HAP-1 (cell line): Measurements from ENCODE around the gene CYP26C1.
A peak's percentile ranks its signal among the peaks of the same experiment; 100 is the strongest.
"Not testable (repeated sequence)": the region's sequence is repeated elsewhere in the genome, so short reads cannot be mapped to it uniquely, and the experiment has no call there.

Experiments used
- DNase-seq, 2 experiments: peaks; one replicate each; pipeline ENCODE4 v3.0.0-alpha.2; 2016 to 2020; ENCODE audit warnings: low spot score in 2 of 2
- H3K27me3 ChIP-seq: fragments of 250-450 bp; sonication (Bioruptor Pico); 2 replicates; pipeline ENCODE4 v1.5.1; 2020; ENCODE audit warnings: low read depth, mild to moderate bottlenecking, moderate library complexity
- H3K36me3 ChIP-seq: fragments of 250-450 bp; sonication (Bioruptor Pico); replicated peaks from 2 replicates; pipeline ENCODE4 v1.5.1; 2020; ENCODE audit warnings: mild to moderate bottlenecking
- H3K4me1 ChIP-seq: fragments of 250-450 bp; sonication (Bioruptor Pico); 2 replicates; pipeline ENCODE4 v1.5.1; 2020; ENCODE audit warnings: mild to moderate bottlenecking
- H3K4me3 ChIP-seq: fragments of 250-450 bp; sonication (Bioruptor Pico); 2 replicates; pipeline ENCODE4 v1.5.1; 2020; ENCODE audit warnings: mild to moderate bottlenecking, moderate library complexity
- H3K9me3 ChIP-seq: fragments of 250-450 bp; sonication (Bioruptor Pico); 2 replicates; pipeline ENCODE4 v1.5.1; 2020; ENCODE audit warnings: mild to moderate bottlenecking, moderate library complexity
- in situ Hi-C: fragments of 300-500 bp; cut with MboI; formaldehyde crosslinking; loops from 3 replicates; pipeline ENCODE4 v1.14.3; 2020; ENCODE audit warnings: low sequenced_read_pairs, inconsistent platforms, mixed read lengths

The CYP26C1 gene

DNA sequence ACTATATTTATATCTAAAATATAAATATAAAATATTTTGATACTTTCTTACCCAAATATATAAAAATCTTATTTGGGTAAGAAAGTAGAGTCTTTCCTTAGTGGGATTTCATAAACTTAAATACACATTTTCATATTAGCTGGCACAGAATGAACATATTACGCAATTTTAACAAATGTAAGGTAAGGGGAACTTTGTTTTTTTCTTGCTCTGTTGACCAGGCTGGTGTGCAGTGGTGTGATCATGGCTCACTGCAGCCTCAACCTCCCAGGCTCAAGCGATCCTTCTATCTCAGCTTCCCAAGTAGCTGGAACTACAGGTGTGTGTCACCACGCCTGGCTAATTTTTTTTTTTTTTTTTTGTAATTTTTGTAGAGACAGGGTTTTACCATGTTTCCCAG lies 31.4 kb downstream of the CYP26C1 start:
- no peak for DNase-seq
- no peak overlapping the region for H3K4me3 ChIP-seq
- in situ Hi-C loops = loop anchor here (25.0 kb wide), 1 partner anchor 395 kb away; the partner anchor contains the start of genes CEP55 and MYOF
- no peaks in the 10 kb centered on the region for H3K9me3 ChIP-seq
- peaks cover 17% of the 10 kb centered on the region for H3K4me1 ChIP-seq
- no peaks in the 10 kb centered on the region for H3K36me3 ChIP-seq
- H3K27me3 ChIP-seq = no peaks in the 10 kb centered on the region

GRCh38 chr10:93095225-93095624 lies 34.6 kb downstream of the CYP26C1 start:
- no peaks in the 10 kb centered on the region for H3K27me3 ChIP-seq
- H3K9me3 ChIP-seq = no peaks in the 10 kb centered on the region
- in situ Hi-C loops = loop anchor here (25.0 kb wide), 1 partner anchor 392 kb away; the partner anchor contains the start of genes CEP55 and MYOF
- no peaks in the 10 kb centered on the region for H3K36me3 ChIP-seq
- H3K4me3 ChIP-seq = no peak overlapping the region
- no peak for DNase-seq
- H3K4me1 ChIP-seq = no peaks in the 10 kb centered on the region

DNA sequence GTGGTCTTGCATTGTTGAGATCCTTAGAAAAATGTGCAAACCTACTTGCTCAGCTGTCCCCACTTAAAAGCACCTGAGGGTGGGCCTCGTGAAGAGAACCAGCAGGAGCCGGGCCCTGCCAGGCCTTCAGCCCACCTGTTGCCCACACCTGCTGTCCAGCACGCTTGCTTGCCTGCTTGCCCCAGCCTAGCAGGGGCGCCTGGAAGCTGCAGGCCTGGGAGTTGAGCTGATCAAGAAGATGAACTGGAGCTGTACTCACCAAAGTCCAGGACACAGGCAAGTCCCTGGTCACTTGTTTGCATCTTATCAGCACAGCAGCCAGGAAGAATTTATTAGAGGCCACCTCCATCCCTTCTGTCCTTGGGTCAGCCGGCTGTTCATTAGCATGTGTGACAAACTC lies 36.3 kb downstream of the CYP26C1 start:
- in situ Hi-C loops = loop anchor here (25.0 kb wide), 1 partner anchor 390 kb away; the partner anchor contains the start of genes CEP55 and MYOF
- no peak for DNase-seq
- no peaks in the 10 kb centered on the region for H3K27me3 ChIP-seq

GRCh38 chr10:93097386-93097785 lies 36.8 kb downstream of the CYP26C1 start:
- H3K4me3 ChIP-seq = no peak overlapping the region
- no peaks in the 10 kb centered on the region for H3K4me1 ChIP-seq
- H3K36me3 ChIP-seq = no peaks in the 10 kb centered on the region
- in situ Hi-C loops = loop anchor here (25.0 kb wide), 1 partner anchor 390 kb away; the partner anchor contains the start of genes CEP55 and MYOF
- no peak for DNase-seq
- no peaks in the 10 kb centered on the region for H3K9me3 ChIP-seq
- no peaks in the 10 kb centered on the region for H3K27me3 ChIP-seq

More for the DNA sequence above, 36.3 kb downstream of the CYP26C1 start:
- no peak overlapping the region for H3K4me3 ChIP-seq
- no peaks in the 10 kb centered on the region for H3K36me3 ChIP-seq
- no peaks in the 10 kb centered on the region for H3K4me1 ChIP-seq
- no peaks in the 10 kb centered on the region for H3K9me3 ChIP-seq

- peaks cover 1% of the 10 kb centered on the region; the same call in 1 of the 2 replicates for H3K9me3 ChIP-seq
- no peaks in the 10 kb centered on the region for H3K4me1 ChIP-seq
- DNase-seq = no peak
- H3K36me3 ChIP-seq = no peaks in the 10 kb centered on the region
- H3K4me3 ChIP-seq = no peak overlapping the region
- no peaks in the 10 kb centered on the region for H3K27me3 ChIP-seq
- in situ Hi-C loops = loop anchor here (25.0 kb wide), 1 partner anchor 388 kb away; the partner anchor contains the start of genes CEP55 and MYOF
These were observed 38.2 kb downstream of the CYP26C1 start for GRCh38 chr10:93098816-93099215.

GRCh38 chr10:93099670-93100069 lies 39.1 kb downstream of the CYP26C1 start:
- in situ Hi-C loops = loop anchor here (25.0 kb wide), 1 partner anchor 388 kb away; the partner anchor contains the start of genes CEP55 and MYOF
- no peaks in the 10 kb centered on the region for H3K27me3 ChIP-seq
- H3K4me1 ChIP-seq = no peaks in the 10 kb centered on the region
- peaks cover 4% of the 10 kb centered on the region; the same call in 1 of the 2 replicates for H3K9me3 ChIP-seq
- H3K4me3 ChIP-seq = no peak overlapping the region
- DNase-seq = no peak
- no peaks in the 10 kb centered on the region for H3K36me3 ChIP-seq

- DNase-seq, H3K27me3 ChIP-seq, H3K4me3 ChIP-seq, H3K36me3 ChIP-seq, in situ Hi-C loops, H3K9me3 ChIP-seq, H3K4me1 ChIP-seq: not testable (repeated sequence)
These were observed 40.5 kb downstream of the CYP26C1 start for GRCh38 chr10:93101148-93101547.

GRCh38 chr10:93103953-93104352 lies 43.4 kb downstream of the CYP26C1 start:
- in situ Hi-C loops = no loop called here
- Histone ChIP-seq H3K4me3 (no peak overlapping the region), H3K27me3 (no peaks in the 10 kb centered on the region), H3K9me3 (peaks cover 4% of the 10 kb centered on the region; the same call in 1 of the 2 replicates), H3K4me1 (no peaks in the 10 kb centered on the region), H3K36me3 (no peaks in the 10 kb centered on the region)
- no peak for DNase-seq

- in situ Hi-C loops = no loop called here
- H3K9me3 ChIP-seq = peaks cover 4% of the 10 kb centered on the region; the same call in 1 of the 2 replicates
- no peaks in the 10 kb centered on the region for H3K4me1 ChIP-seq
- no peaks in the 10 kb centered on the region for H3K27me3 ChIP-seq
- no peaks in the 10 kb centered on the region for H3K36me3 ChIP-seq
- no peak for DNase-seq
- no peak overlapping the region for H3K4me3 ChIP-seq
These were observed 46.1 kb downstream of the CYP26C1 start for GRCh38 chr10:93106631-93107072.

GRCh38 chr10:93110472-93111146 lies 50.0 kb downstream of the CYP26C1 start:
- Histone ChIP-seq H3K4me1 (peaks cover 3% of the 10 kb centered on the region; the same call in 1 of the 2 replicates), H3K4me3 (no peak overlapping the region), H3K36me3 (no peaks in the 10 kb centered on the region), H3K9me3 (no peaks in the 10 kb centered on the region), H3K27me3 (no peaks in the 10 kb centered on the region)
- in situ Hi-C loops = no loop called here
- DNase-seq = no peak

DNA sequence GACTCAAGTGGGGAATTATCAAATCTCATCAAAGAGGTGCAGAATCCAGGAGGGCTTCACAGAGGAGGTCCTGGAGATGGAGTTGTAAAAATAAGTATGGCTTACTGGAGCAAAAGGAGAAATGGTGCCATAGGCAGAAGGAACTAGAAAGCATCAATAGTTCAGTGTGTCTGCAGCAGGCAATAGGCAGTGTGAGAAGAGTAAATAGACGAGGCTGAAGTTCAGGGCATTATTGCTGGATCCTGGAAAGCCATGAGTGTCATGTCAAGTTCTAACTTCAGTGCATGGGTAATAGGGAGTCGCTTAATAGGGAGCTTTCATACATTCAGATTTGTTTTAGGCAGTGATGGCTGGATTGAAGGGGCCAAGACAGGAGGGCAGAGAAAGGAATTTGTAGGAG lies 52.4 kb downstream of the CYP26C1 start:
- Histone ChIP-seq H3K27me3 (no peaks in the 10 kb centered on the region), H3K36me3 (no peaks in the 10 kb centered on the region), H3K4me1 (peaks cover 4% of the 10 kb centered on the region; the same call in 1 of the 2 replicates), H3K9me3 (no peaks in the 10 kb centered on the region), H3K4me3 (no peak overlapping the region)
- in situ Hi-C loops = no loop called here
- no peak for DNase-seq

- in situ Hi-C loops = no loop called here
These were observed 55.2 kb downstream of the CYP26C1 start for GRCh38 chr10:93115661-93116383.

More at GRCh38 chr10:93115661-93116383, 55.2 kb downstream of the CYP26C1 start:
- peak; percentile 42 to 89 for DNase-seq
- Histone ChIP-seq H3K4me3 (no peak overlapping the region), H3K4me1 (peaks cover 4% of the 10 kb centered on the region; the same call in 1 of the 2 replicates), H3K27me3 (no peaks in the 10 kb centered on the region), H3K9me3 (no peaks in the 10 kb centered on the region), H3K36me3 (no peaks in the 10 kb centered on the region)
